ENCODE results near the gene ATP5ME. TPM values are rescaled to one million over a fixed set of nuclear protein-coding genes. Genes with fewer than 3 reads are reported as not detected.

The ATP5ME gene
- total RNA-seq, 1 experiment from 2014 or later = 355 TPM

- TF ChIP-seq CTCF (IDR thresholded peaks at IDR 0.05; ENCODE audit: unreplicated experiment) = no peak
- intact Hi-C loops (cut with micrococcal nuclease) = no loop called here
Measured at GRCh38 chr4:666436-666810, 7.7 kb downstream of the ATP5ME start.

GRCh38 chr4:665751-666435 is 8.2 kb downstream of the ATP5ME start:
- intact Hi-C loops (cut with micrococcal nuclease) = no loop called here
- peak overlapping the region; percentile 58 for H3K27ac Mint-ChIP-seq (ENCODE audit: low read depth, unreplicated experiment)
- no peak for DNase-seq (ENCODE audit: unreplicated experiment)
- no peak overlapping the region for H3K4me3 Mint-ChIP-seq (ENCODE audit: unreplicated experiment)
- BruUV-seq (replicated peaks) = no TSS peak
- ChIA-PET CTCF (no interaction called here), POLR2A (no interaction called here)
- TF ChIP-seq CTCF (IDR thresholded peaks at IDR 0.05; ENCODE audit: unreplicated experiment) = no peak
- H3K27me3 Mint-ChIP-seq (ENCODE audit: insufficient read depth, unreplicated experiment) = no peaks in the 10 kb centered on the region
- peaks cover 4% of the 10 kb centered on the region for H3K36me3 Mint-ChIP-seq (ENCODE audit: insufficient read depth, unreplicated experiment)
- H3K4me1 Mint-ChIP-seq (ENCODE audit: insufficient read depth, unreplicated experiment) = no peaks in the 10 kb centered on the region
- H3K9me3 Mint-ChIP-seq (ENCODE audit: unreplicated experiment) = peaks cover 4% of the 10 kb centered on the region

More at GRCh38 chr4:666436-666810, 7.7 kb downstream of the ATP5ME start:
- H3K9me3 Mint-ChIP-seq (ENCODE audit: unreplicated experiment) = no peaks in the 10 kb centered on the region
- H3K4me3 Mint-ChIP-seq (ENCODE audit: unreplicated experiment) = no peak overlapping the region
- H3K27me3 Mint-ChIP-seq (ENCODE audit: insufficient read depth, unreplicated experiment) = no peaks in the 10 kb centered on the region
- no TSS peak for BruUV-seq (replicated peaks)
- no peak for DNase-seq (ENCODE audit: unreplicated experiment)
- H3K27ac Mint-ChIP-seq (ENCODE audit: low read depth, unreplicated experiment) = no peak overlapping the region
- CTCF ChIA-PET = no interaction called here
- POLR2A ChIA-PET = no interaction called here
- H3K4me1 Mint-ChIP-seq (ENCODE audit: insufficient read depth, unreplicated experiment) = no peaks in the 10 kb centered on the region
- peaks cover 10% of the 10 kb centered on the region for H3K36me3 Mint-ChIP-seq (ENCODE audit: insufficient read depth, unreplicated experiment)

GRCh38 chr4:665381-665750 is 8.7 kb downstream of the ATP5ME start:
- Mint-ChIP-seq H3K27me3 (ENCODE audit: insufficient read depth, unreplicated experiment) (no peaks in the 10 kb centered on the region), H3K4me1 (ENCODE audit: insufficient read depth, unreplicated experiment) (no peaks in the 10 kb centered on the region), H3K4me3 (ENCODE audit: unreplicated experiment) (no peak overlapping the region), H3K27ac (ENCODE audit: low read depth, unreplicated experiment) (peak overlapping the region; percentile 58), H3K9me3 (ENCODE audit: unreplicated experiment) (peaks cover 9% of the 10 kb centered on the region), H3K36me3 (ENCODE audit: insufficient read depth, unreplicated experiment) (no peaks in the 10 kb centered on the region)
- intact Hi-C loops (cut with micrococcal nuclease) = no loop called here
- no TSS peak for BruUV-seq (replicated peaks)
- POLR2A ChIA-PET = interaction anchor here (0.7 kb wide), 1 partner anchor 8 kb away, joined by 3 read pairs; no protein-coding TSS in a partner anchor
- DNase-seq (ENCODE audit: unreplicated experiment) = no peak
- CTCF ChIA-PET = no interaction called here
- no peak for TF ChIP-seq CTCF (IDR thresholded peaks at IDR 0.05; ENCODE audit: unreplicated experiment)

GRCh38 chr4:664713-665231 is 9.3 kb downstream of the ATP5ME start:
- no peaks in the 10 kb centered on the region for H3K4me1 Mint-ChIP-seq (ENCODE audit: insufficient read depth, unreplicated experiment)
- peaks cover 10% of the 10 kb centered on the region for H3K9me3 Mint-ChIP-seq (ENCODE audit: unreplicated experiment)
- no peak overlapping the region for H3K27ac Mint-ChIP-seq (ENCODE audit: low read depth, unreplicated experiment)
- TF ChIP-seq CTCF (IDR thresholded peaks at IDR 0.05; ENCODE audit: unreplicated experiment) = no peak
- H3K4me3 Mint-ChIP-seq (ENCODE audit: unreplicated experiment) = no peak overlapping the region
- no peak for DNase-seq (ENCODE audit: unreplicated experiment)
- no peaks in the 10 kb centered on the region for H3K27me3 Mint-ChIP-seq (ENCODE audit: insufficient read depth, unreplicated experiment)
- POLR2A ChIA-PET = interaction anchor here (0.7 kb wide), 1 partner anchor 9 kb away, joined by 3 read pairs; no protein-coding TSS in a partner anchor
- no peaks in the 10 kb centered on the region for H3K36me3 Mint-ChIP-seq (ENCODE audit: insufficient read depth, unreplicated experiment)
- intact Hi-C loops (cut with micrococcal nuclease) = no loop called here
- CTCF ChIA-PET = interaction anchor here (1.3 kb wide), 1 partner anchor 9 kb away, joined by 3 read pairs; no protein-coding TSS in a partner anchor
- BruUV-seq (replicated peaks) = no TSS peak
